ENCODE measurements around the gene PRKCE. TPM values are rescaled to one million over a fixed set of nuclear protein-coding genes. Genes with fewer than 3 reads are reported as not detected.

PRKCE gene
- total RNA-seq, 1 experiment from 2014 or later: 12.1 TPM

GRCh38 chr2:45883603-45884000 is 232.1 kb downstream of the PRKCE start:
- intact Hi-C loops (cut with micrococcal nuclease): no loop called here
- H3K9me3 Mint-ChIP-seq (ENCODE audit: unreplicated experiment): no peaks in the 10 kb centered on the region
- ChIA-PET POLR2A (no interaction called here), CTCF (interaction anchor here (0.6 to 1.6 kb wide), 2 partner anchors 105 to 650 kb away, joined by 5 to 6 read pairs; no protein-coding TSS in a partner anchor)
- no peak for TF ChIP-seq CTCF (IDR thresholded peaks at IDR 0.05; ENCODE audit: unreplicated experiment)
- no peak for DNase-seq (ENCODE audit: unreplicated experiment)
- no TSS peak for BruUV-seq (replicated peaks)
- no peaks in the 10 kb centered on the region for H3K27me3 Mint-ChIP-seq (ENCODE audit: insufficient read depth, unreplicated experiment)
- no peak overlapping the region for H3K4me3 Mint-ChIP-seq (ENCODE audit: unreplicated experiment)
- H3K36me3 Mint-ChIP-seq (ENCODE audit: insufficient read depth, unreplicated experiment): peaks cover 4% of the 10 kb centered on the region
- H3K27ac Mint-ChIP-seq (ENCODE audit: low read depth, unreplicated experiment): no peak overlapping the region
- peaks cover 26% of the 10 kb centered on the region for H3K4me1 Mint-ChIP-seq (ENCODE audit: insufficient read depth, unreplicated experiment)

GRCh38 chr2:45884126-45884525 is 232.7 kb downstream of the PRKCE start:
- Mint-ChIP-seq H3K36me3 (ENCODE audit: insufficient read depth, unreplicated experiment) (peaks cover 4% of the 10 kb centered on the region), H3K27ac (ENCODE audit: low read depth, unreplicated experiment) (no peak overlapping the region), H3K4me1 (ENCODE audit: insufficient read depth, unreplicated experiment) (peaks cover 26% of the 10 kb centered on the region), H3K4me3 (ENCODE audit: unreplicated experiment) (no peak overlapping the region), H3K9me3 (ENCODE audit: unreplicated experiment) (no peaks in the 10 kb centered on the region), H3K27me3 (ENCODE audit: insufficient read depth, unreplicated experiment) (no peaks in the 10 kb centered on the region)
- ChIA-PET CTCF (interaction anchor here (1.6 kb wide), 1 partner anchor 105 kb away, joined by 6 read pairs; no protein-coding TSS in a partner anchor), POLR2A (interaction anchor here (0.7 to 0.9 kb wide), 2 partner anchors 15 to 73 kb away, joined by 3 read pairs; no protein-coding TSS in a partner anchor)
- no peak for TF ChIP-seq CTCF (IDR thresholded peaks at IDR 0.05; ENCODE audit: unreplicated experiment)
- intact Hi-C loops (cut with micrococcal nuclease): no loop called here
- no peak for DNase-seq (ENCODE audit: unreplicated experiment)
- no TSS peak for BruUV-seq (replicated peaks)

GRCh38 chr2:45885171-45885621 is 233.7 kb downstream of the PRKCE start:
- no TSS peak for BruUV-seq (replicated peaks)
- intact Hi-C loops (cut with micrococcal nuclease): no loop called here
- CTCF ChIA-PET: interaction anchor here (0.7 kb wide), 1 partner anchor 32 kb away, joined by 3 read pairs; no protein-coding TSS in a partner anchor
- Mint-ChIP-seq H3K36me3 (ENCODE audit: insufficient read depth, unreplicated experiment) (peaks cover 4% of the 10 kb centered on the region), H3K27me3 (ENCODE audit: insufficient read depth, unreplicated experiment) (no peaks in the 10 kb centered on the region), H3K9me3 (ENCODE audit: unreplicated experiment) (no peaks in the 10 kb centered on the region), H3K4me1 (ENCODE audit: insufficient read depth, unreplicated experiment) (peaks cover 26% of the 10 kb centered on the region), H3K27ac (ENCODE audit: low read depth, unreplicated experiment) (no peak overlapping the region), H3K4me3 (ENCODE audit: unreplicated experiment) (no peak overlapping the region)
- no peak for TF ChIP-seq CTCF (IDR thresholded peaks at IDR 0.05; ENCODE audit: unreplicated experiment)
- POLR2A ChIA-PET: interaction anchor here (0.9 kb wide), 2 partner anchors 14 to 24 kb away, joined by 3 read pairs; no protein-coding TSS in a partner anchor
- DNase-seq (ENCODE audit: unreplicated experiment): no peak

- peaks cover 26% of the 10 kb centered on the region for H3K4me1 Mint-ChIP-seq (ENCODE audit: insufficient read depth, unreplicated experiment)
- no TSS peak for BruUV-seq (replicated peaks)
- H3K27ac Mint-ChIP-seq (ENCODE audit: low read depth, unreplicated experiment): peak overlapping the region; percentile 57
- intact Hi-C loops (cut with micrococcal nuclease): no loop called here
- DNase-seq (ENCODE audit: unreplicated experiment): no peak
- no peaks in the 10 kb centered on the region for H3K27me3 Mint-ChIP-seq (ENCODE audit: insufficient read depth, unreplicated experiment)
- no peak for TF ChIP-seq CTCF (IDR thresholded peaks at IDR 0.05; ENCODE audit: unreplicated experiment)
- H3K4me3 Mint-ChIP-seq (ENCODE audit: unreplicated experiment): no peak overlapping the region
- ChIA-PET CTCF (interaction anchor here (0.6 kb wide), 1 partner anchor 51 kb away, joined by 4 read pairs; no protein-coding TSS in a partner anchor), POLR2A (interaction anchor here (0.6 kb wide), 1 partner anchor 36 kb away, joined by 3 read pairs; no protein-coding TSS in a partner anchor)
- no peaks in the 10 kb centered on the region for H3K9me3 Mint-ChIP-seq (ENCODE audit: unreplicated experiment)
- peaks cover 4% of the 10 kb centered on the region for H3K36me3 Mint-ChIP-seq (ENCODE audit: insufficient read depth, unreplicated experiment)
Observed at GRCh38 chr2:45886171-45886663, 234.7 kb downstream of the PRKCE start.

All from MCF 10A (cell line).